Measurements from ENCODE around the gene FANCE.

FANCE gene

DNA sequence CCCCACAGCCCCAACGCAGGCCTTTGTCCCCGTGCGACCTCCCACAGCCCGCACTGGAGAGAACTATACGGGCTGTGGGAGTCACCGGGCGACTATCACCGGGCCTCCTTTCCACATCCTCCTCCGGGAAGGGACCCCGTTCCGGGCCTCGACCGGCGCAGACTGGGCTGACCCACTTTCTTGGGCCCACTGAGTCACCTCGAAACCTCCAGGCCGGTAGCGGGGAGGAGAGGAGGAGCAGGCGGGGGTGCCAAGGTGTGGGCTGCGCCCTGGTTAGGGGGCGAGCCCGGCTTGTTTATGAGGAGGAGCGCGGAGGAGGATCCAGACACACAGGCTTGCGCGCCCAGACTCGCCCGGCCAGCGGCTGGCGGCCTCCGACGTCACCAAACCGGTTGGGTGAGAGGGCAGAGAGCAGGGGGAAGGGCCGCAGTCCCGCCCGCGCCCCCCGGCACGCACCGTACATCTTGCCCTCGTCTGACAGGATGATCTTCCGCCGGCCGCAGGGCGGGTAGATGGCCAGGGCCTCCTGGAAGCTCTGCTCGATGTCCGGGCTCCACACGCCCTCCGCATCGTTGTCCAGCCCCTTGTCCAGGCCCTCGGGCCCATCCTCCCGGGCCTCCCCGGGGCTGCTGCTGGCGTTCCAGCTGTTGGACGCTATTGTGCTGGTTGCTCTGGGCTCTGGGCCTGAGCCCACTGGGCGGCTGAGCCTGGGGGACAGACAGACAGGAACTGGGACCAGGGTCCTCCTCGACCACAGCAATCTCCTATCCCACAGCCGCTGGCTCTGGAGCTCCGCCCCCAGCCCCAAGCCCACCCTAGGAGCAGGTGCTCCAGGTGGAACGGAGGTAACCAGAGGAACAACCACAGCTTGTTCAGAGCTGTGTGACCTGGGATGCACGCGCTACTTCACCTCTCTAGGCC, 34.1 kb downstream of the FANCE start:
- DNase-seq (ENCODE audit: low spot score) = no peak

- no peak for DNase-seq (ENCODE audit: low spot score)
Observed at GRCh38 chr6:35487658-35488516, 35.7 kb downstream of the FANCE start.

DNA sequence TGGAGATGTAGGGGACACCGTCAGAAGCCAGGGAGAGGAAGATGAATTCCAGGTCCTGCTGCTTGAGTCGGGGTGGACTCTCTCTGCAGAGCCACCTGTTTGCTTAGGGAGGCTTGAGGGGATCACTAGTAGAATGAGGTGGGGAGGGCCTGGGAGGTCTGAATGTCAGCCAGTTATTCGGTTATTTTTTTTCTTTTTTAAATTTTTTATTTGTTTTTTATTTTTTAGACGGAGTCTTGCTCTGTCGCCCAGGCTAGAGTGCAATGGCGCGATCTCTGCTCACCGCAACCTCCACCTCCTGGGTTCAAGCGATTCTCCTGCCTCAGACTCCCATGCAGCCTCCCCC, 36.4 kb downstream of the FANCE start:
- DNase-seq (ENCODE audit: low spot score) = no peak

DNA sequence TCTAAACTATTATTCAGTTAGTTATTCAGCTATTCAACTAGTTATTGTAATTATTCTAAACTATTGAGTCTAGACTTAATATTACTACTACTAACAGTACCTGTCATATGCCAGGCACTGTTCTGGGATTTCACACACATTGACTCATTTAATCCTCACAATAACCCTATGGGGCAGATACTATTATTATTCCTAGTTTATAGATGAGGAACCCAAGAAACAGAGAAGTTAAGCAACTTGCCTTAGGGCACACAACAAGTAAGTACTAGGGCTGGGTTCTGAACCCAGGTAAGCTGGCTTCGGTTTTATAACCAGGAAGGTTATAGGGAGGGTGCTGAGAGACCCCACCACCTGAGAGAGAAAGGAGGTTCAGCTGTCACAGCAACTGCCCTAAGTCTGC, 36.9 kb downstream of the FANCE start:
- DNase-seq (ENCODE audit: low spot score) = no peak

GRCh38 chr6:35489995-35490791, 38.1 kb downstream of the FANCE start:
- no peak for DNase-seq (ENCODE audit: low spot score)

DNA sequence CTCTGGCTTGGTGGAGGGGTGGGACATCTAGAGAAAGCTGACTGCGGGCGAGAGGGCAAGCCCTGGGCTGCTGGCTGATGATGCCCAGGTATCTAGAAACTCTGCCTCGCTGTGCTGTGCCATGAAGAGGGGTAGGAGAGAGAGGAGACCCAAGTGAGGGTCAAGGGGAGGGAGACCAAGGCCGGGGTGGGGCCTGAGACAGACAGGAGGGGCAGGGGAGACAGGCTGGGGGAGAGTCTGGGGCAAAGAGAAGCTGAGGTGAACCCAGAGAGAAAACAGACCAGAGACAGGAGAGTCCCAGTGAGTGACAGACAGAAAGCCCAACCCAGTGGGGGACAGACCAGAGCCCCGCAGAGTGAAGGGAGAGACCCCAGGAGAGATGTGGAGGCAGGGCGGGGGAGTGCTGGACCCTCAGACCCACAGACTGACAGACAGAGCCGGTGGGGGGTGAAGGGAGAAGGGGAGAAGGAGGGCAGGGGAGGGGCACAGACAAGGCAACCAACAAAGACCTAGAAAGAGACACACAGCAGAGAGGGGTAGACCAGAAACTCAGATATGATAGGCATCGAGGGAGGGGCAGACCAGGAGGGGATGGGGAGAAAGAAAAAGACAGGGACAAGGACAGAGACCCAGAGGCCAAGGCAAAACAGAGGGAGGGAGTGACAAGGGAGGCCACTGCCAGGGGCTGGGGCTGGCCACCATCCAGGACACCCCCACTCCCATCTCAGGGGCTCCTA, 38.9 kb downstream of the FANCE start:
- no peak for DNase-seq (ENCODE audit: low spot score)

DNA sequence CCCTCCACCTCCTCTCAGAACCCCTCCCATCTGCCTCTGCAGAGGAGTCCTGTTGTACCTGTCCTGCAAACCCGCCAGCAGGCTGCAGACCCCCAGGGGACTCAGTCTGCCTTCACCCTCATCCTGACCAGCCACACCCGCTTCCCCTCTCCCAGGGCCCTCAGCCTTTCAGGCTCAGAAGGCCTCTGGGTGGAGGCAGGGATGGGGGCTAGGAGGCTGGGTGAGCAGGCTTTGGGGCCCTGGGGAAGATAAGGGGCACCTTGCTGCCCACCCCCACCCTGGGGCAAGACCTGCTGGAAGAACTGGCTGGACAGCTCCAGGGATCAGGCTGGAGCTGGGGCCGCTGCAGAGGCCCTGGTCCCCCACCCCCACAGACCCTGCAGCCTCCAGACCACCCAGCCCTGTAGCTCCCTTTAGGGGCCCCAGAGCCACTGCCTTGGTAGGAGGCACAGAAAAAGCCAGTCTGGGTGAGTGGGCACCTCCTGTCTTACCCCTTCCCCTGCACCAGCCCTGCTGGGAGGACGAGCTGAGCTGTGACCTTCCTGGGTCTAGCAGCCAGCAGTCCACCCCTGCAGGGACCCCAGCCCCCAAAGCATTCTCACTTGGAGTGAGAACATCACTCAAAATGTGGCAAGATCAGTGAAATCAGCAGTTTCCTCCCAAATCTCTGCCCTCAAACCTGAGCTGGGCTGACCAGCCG, 39.6 kb downstream of the FANCE start:
- DNase-seq (ENCODE audit: low spot score) = no peak

- DNase-seq (ENCODE audit: low spot score) = no peak
Observed at GRCh38 chr6:35492258-35492973, 40.3 kb downstream of the FANCE start.

DNA sequence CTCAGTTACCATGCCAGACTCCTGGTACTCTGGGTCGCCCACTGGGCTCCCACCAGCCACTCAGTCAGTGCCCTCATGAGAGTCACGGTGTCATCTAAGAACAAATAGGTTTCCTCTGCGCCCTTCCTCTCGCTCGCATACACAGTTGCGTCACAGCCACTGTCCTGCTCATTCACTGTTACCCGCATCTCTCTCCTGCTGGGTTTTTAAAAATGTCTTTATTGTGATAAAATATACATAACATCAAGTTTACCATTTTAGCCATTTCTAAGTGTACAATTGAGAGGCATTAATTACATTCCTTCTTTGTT, 40.8 kb downstream of the FANCE start:
- DNase-seq (ENCODE audit: low spot score) = no peak

DNA sequence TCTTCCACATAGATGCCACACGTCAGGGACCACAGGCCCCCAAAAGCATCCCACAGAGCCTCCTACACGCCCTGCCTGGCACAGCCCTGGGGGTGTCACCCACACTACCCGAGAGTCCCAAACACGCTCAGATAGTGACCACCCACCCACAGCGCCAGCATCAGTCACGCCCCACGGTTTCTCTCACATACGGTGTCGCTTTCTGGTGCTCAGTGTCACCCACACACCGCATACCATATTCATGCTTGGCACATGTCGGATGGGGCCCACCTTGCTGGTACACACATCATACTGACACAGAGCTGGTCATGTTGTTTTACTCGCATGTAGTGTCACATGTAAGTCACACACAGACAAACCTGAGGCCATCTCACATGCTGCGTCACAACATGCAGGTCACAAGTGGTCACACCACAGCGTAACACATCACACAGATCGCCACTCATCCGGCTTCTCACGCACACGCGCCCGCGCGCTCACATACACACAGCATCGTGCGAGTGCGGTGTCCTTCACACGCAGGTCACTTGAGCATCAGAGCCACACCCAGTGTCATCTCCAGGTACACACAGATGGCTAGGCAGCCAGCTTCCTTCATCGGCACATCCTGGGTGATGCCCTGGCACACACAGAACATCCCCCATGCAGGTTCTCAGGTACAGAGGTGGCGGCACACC, 41.3 kb downstream of the FANCE start:
- DNase-seq (ENCODE audit: low spot score) = no peak

DNA sequence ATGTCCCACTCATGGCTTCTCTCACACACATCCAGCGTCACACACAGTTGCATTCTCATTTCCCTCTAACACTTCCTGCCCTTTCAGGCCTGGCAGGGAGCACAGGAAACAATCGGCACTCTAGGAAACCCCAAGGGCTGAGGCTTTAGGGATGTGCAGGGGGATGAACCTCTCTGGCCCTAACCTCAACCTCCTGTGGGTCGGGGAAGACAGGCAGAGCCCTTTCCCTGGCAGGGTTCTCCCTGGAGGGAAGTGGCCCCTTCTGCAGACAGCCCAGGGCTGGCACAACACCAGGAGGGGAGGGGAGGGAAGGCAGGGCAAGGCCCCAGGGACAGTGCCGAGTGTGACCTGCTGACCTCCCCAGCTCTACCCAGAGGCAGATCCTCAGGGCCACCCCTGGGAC, 42.0 kb downstream of the FANCE start:
- DNase-seq (ENCODE audit: low spot score) = peak; percentile 40

DNA sequence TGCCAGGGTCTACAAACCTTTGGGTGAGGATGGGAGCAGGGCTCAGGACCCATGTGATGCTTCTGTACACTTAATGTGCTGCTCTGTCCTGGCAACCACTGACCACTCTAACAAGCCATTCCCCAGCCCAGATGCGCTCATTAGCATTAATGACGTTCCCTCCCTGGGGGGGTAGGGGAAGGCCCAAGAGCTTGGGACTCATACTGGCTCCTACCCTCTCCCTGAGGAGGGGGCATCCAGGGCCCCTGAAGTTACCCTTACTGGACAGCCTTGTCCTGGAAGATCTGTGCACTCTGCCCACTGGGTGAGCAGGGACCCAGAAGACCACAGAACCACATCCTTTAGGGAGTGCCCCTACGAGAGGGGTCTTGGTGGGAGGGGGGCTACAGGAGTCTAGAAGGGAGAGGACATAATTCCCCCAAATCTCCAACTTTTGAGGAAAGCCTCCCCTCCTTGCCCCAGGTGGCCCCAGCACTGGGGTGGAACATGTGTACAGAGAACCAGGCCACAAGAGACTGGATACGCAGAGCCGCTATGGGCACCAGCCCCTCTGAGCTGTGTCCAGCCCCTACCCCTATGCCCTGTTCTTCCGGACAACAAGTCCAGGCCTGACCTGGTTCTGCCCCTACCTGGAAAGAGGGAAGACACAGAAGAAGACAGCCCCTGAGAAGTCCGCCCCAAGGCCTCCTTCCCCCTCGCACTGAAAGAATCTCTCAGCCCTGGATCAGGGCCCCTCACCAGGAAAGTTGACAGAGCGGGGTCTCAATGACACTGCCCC, 43.3 kb downstream of the FANCE start:
- no peak for DNase-seq (ENCODE audit: low spot score)

GRCh38 chr6:35496036-35496840, 44.1 kb downstream of the FANCE start:
- DNase-seq (ENCODE audit: low spot score) = no peak

- DNase-seq (ENCODE audit: low spot score) = no peak
Observed at GRCh38 chr6:35496841-35497570, 44.9 kb downstream of the FANCE start, which contains the start of gene TEAD3. Gene TEAD3, minus strand, starts transcription at chr6:35497079.

DNA sequence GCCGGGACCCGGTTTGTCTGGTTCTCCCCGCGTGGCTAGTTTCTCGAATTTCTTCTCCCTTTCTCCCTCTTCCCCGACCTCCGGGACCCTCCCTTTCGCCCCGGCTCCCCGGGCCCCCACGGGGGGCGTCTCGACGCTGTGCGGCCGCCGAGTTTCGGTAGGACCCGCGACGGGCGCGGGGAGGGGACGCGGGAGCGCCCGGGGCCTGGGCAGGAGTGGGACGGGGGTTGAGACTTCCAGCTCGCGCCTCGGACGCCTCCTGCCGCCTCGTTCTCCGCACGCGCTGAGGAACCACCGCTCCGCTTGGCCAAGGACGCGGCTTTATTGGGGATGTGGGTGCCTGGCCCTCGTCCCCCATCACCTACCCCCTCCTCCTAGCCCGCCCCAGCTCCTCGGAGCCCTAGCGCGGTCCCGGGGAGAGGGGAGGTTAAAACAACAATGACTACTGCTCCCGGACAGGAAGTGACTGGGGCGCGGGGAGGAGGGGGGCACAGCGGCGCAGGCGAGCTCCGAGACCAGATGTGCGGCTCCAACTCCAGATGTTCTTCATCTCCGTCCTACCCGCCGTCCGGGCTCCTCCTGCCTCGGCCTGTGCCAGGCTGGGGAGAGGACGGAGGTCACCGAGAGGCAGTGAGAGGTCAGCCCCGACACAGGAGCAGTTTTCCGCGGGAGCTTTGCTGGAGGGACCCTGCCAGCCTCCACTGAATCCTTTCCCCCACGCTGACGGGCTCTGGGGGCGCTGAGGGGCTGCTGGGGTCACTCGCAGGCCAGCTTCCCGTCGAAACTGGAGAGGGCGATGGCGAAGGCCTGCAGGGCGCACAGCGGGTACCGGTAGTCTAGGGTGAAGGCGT, 45.7 kb downstream of the FANCE start:
- no peak for DNase-seq (ENCODE audit: low spot score)

DNA sequence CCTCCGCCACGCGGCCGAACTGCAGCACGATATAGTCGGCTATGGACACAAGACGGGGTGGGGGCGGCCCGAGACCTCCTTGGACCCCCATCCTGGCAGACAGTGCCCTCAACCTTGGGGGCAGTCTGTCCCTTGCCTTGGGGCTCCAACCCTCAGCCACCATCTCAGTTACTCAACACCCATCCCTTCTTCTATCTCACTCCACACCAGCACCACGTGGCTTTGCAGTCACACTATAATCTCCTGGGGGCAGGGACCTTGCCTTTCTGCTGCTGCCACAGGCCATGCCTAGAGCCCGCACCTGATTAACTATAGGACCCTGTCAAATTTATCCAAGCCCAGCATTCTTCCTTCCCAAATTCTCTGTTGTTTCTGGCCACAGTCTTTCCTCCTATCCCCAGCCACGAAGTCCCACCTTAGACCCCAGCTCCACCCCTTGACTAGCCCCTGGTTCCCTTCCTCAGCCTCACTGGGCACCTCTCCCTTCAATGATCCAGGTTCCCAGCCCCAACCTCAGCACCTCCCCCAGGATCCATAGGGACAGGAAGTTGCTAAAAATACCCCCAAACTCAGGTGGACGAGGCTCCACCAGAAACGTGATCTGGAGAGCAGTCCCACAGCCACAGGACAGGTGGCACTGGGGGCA, 46.4 kb downstream of the FANCE start:
- DNase-seq (ENCODE audit: low spot score) = no peak
